Suppressor macrophage treated with lipopolysaccharide for 1 hour (primary cell): ENCODE results near the gene FRMD1.

Experiments
- DNase-seq, 3 donors: peaks; one replicate each; pipeline ENCODE4 v3.0.0-alpha.2; 2020 to 2022

FRMD1 gene

DNA sequence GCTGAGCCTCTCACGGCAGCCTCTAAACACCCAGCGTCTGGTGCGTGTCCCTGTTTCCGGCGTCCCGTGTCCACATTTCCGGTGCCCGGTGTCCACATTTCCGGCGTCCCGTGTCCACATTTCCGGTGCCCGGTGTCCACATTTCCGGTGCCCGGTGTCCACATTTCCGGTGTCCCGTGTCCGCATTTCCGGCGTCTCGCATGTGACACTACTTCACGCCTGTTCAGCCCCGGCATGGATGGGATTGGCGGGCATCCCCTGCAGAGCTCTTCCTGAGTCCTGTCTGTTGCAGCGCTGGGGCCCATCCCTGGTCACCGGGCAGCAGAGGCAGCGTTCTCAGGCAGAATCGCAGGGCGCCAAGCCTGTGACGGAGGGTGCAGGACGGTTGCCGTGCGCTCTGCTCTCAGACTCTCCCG, 3.2 kb downstream of the FRMD1 start:
- no peak for DNase-seq

DNA sequence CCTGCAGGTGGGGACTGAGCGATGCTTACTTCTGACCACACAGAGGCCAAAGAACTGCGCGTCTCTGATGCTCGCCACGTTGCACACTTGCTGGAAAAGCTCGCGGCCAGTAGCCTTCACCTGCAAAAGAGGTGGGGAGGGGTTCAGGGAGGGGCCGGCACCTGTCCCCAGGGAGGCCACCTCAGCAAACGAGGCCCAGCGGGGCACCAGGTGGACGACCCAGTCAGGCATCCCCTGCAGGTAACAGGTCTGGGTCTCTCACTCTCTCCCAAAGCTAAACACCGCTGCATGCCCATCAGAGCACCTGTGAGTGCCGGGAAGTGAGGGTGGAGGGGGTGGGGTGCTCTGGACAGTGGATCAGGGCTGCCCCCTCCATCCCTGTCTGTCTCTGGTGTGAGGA, 3.8 kb downstream of the FRMD1 start:
- no peak for DNase-seq

DNA sequence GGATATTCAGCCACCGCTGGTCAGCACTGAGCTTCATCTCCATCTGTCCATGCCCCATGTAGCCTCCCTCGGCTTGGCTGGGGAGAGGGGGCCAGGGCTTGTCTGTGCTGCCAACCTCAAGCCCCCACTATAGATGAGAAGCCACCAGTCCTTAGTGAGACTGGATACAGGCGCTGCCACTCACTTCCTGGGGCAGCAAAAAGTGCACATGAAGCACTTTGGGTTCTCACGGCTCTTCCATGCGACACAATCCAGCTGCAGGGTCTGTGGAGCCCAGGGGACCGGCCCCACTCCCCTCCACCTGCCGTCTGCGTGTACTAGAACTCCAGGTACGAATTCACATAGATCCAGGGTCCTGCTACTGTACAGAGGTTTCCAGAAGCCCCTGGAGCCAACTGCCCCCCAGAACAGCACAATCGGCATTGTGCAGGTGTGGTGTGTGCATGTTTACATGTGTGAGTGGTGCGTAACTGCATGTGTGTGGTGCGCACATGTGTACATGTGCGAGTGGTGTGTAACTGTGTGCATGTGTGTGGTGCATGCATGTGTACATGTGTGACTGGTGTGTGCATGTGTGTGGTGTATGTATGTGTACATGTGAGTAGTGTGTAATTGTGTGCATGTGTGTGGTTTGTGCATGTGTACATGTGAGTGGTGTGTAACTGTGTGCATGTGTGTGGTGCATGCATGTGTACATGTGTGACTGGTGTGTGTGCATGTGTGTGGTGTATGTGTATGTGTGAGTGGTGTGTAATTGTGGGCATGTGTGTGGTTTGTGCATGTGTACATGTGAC, 4.9 kb downstream of the FRMD1 start:
- DNase-seq: no peak

DNA sequence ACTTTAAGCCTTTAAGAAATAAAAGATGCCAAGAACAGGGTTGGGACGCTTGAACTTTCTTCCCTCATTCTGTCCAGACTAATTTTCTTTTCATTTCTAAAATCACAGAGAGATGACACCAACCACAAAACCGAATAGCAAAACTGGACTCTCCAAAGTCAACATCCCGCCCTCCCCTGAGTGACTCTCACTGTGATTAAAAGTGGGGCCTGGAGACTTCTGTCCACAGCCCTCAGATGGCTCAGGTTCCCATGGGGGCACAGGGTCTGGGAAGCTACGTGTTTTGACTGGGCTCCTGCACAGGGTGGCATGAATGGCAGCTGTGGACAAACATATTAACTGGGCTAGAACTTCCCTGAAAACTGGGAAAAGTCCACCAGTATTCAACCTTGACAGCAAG, 6.3 kb downstream of the FRMD1 start:
- no peak for DNase-seq

DNA sequence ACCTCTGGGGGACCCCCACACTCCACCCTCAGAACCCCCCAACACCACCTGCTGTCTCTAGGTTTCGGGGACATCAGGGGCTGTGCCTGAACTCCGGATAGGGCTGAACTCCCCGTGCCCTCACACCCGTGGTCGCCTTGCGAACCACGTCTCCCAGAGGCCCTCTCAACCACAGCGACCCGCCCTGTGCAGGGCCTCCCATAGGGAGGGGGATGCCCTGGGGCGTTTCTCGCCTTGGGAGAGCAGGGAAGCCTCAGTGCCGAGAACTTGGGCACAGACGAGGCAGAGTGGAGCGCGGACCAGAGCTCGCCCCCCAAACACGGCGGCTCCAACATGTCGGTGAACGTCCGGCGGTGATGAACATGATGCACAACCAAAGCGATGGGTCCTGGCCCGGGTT, 6.8 kb downstream of the FRMD1 start:
- DNase-seq: no peak

DNA sequence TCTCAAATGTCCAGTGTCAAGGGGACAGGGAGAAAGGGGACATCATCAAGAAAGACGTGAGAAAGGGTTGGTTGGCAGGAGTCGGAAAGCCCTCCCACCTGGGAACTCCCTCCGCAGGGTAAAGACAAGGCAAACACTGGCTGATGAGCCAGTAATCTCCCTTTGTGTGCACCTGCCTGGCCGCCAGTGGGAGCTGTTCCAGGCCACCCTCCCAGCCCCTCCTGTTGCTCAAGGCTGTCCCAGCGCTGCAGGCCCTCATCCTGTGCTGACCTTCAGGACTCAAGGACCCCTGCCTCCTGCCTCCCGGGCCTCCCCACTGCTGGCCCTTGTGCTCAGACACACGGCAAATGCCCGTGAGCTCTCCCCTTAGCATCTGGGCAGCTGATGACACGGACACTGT, 7.4 kb downstream of the FRMD1 start:
- DNase-seq: no peak

DNA sequence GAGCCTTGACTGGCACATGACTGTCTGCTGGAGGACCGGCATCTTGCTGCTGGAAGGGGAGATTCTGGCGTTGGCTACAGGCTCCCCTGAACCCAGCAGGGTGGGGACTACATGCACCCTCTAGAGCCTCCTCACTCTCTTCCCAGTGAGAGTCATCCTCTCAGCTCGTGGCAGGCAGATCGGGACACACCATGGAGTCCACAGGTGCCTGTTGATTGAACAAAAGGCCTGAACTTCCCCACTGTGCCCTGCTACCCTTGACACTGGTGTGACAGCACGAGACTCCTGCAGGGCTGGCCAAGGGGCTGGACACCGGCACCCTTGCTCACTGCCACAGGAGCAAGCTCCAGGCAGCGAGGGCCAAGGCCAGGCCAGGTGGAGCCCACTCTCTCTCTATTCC, 8.2 kb downstream of the FRMD1 start:
- DNase-seq: no peak

DNA sequence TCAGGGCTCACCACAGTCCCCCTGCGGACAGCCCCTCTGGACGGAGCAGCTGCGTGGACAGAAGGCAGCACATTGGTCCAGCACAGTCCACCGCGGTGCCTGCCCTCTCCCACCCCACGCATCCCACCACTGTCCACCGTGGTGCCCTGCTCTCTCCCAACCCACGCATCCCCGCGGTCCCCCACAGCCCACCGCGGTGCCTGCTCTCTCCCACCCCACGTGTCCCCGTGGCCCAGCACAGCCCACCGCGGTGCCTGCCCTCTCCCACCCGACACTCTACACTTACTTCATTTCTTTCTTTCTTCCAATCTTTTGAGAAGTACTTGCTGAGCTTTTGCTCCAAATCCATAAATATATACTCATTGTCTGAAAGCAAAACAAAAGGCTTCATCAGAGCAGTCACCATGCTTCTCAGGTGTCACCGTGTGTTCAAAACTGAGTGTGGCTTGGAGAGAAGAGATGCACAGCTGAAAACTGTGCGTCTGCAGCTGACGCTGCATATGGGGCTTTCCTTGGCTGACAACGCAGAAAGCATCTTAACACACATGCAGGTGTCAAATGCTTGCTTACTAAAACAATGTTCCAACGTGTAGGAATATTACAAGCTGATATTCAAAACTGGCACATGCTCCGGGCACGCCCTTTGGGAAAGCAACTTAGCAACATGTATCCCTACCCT, 11.8 kb downstream of the FRMD1 start:
- no peak for DNase-seq

DNA sequence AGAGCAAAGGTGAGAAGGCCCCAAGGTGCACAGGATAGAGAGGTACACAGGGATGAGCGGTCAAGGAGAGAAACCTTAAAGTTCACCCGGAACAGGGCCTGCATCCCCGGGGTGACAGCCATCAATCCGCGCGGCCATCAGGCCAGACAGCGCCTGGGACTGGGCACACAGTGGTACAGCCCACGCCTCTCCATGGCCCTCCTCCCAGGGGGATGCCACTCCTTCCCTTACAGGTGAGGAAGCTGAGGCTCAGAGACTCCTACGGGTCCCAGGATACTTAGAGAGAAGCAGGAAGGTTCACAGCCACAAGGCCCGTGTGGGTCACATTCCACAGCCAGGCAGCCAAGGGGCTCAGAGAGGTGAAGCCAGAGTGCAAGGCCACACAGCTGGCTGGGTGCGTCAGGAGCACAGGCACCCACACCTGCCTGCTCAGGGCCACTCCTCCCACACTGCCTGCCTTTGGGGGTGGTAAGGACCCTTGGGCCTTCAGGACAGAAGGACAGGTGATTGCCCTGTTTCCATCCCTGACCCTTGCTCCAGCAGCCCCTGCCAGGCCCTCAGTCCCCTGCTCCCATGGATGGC, 14.7 kb downstream of the FRMD1 start:
- DNase-seq: no peak

DNA sequence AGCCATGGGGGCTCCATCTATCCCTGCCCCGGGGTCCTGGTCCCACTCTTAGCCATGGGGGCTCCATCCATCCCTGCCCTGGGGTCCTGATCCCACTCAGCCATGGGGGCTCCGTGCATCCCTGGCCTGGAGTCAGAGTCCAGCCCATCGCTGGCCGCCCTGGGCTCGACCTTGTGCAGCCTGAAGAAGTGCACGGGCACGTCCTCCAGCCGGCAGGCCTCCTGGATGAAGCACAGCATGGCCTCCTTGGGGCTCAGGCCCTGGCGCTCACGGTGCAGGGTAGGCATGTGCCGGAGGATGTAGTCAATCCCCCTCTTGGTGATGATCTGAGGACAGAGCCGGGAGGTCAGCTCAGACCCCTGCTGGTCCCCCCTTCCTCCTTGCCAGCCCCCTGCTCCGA, 15.6 kb downstream of the FRMD1 start:
- no peak for DNase-seq

DNA sequence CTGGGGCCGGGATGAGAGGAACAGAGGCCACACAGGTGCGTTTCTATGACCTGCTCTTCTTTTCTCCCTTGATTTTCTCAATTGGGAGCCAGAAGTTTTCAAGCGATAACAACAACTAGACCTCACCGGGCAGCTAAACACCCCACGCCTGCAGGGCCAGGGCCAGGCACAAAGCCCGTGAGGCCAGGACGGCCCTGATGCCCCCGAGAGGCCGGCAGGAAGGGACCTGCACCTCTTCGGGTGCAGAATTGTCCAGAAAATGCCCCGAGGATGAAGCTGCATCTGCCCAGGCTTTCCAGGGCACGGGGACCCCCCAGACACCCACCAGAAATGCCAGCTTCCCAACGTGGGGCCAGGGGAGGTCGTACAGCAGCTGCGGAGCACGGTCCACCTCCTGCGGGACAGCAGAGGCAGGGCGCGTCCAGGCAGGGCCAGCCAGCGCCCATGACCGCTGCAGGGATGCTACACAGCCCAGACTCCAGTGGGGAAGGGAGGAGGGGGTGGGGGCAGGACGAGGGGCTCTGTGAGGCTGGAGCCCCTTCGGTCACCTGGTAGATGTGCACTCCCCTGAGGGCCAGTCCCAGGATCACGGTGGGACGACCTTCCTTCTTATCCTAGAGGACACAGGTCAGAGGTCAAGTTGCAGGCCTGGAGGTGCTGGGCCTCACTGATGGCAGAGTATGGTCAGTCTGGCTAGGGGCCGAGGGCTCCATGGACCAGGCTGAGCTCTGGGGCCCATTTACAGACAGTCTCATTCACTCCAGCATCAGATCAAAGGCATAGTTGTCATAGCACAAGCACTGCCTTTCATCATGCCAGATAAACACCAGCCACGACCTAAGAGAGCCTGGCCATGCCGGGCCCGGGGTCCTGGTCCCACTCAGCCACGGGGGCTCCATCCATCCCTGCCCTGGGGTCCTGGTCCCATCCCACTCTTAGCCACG, 16.4 kb downstream of the FRMD1 start:
- DNase-seq: no peak

DNA sequence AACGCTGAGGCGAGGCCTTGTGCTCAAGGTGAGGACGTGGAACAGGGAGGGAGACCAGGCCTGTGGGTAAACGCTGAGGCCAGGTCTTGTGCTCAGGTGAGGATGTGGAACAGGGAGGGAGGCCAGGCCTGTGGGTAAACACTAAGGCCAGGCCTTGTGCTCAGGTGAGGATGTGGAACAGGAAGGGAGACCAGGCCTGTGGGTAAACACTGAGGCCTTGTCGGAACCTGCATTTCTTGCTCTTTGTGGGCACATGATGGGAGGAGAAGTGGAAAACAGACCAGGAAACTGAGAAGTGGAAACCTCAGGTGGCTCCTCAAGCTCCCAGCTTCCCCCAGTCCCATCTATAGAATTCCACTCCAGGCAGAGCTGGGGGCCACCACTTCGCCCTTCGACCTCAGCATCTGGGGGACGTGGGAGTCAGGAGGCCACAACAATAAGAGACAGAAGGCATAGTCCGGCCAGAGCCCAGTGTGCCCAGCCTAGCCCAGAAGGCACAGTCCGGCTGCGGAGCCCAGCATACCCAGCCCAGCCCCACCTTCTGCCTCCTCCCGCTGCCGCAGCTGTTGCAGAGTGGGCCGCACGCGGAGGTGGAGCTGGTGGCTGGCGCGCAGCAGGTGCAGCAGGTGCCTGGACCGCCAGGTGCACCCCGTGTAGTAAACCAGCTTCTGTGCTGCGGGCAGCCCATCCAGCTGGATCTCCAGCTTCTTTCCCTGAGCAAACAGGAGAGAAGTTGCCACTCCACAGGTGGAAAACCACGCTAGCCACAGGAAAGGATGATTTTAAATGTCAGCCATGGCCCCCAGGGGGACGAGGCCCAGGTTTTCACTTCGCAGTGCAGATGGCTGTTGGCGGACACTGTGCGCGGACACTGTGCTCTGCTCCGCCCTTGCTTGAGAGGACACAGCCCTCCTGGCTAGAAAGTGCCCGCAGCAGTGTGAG, 17.5 kb downstream of the FRMD1 start:
- DNase-seq: no peak

DNA sequence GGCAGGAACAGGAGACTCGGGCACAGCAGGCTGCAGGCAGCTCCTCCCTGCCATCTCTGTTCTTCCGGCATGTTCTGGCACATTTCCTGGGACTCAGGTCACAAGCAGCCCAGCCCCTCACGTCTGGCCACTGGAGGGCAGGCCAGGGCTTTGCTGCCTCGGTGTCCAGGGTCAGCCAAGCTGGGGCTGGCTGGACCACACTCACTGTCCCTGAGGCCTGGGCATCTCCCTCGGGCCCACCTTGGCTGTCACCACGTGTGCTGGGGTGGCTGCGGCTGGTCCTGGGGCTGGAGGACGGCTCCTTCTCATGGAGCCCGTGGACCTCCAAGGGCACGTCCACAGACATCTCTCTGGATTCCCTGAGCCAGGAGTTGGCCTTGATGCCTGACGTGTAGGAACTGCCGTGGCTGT, 18.5 kb downstream of the FRMD1 start:
- no peak for DNase-seq

DNA sequence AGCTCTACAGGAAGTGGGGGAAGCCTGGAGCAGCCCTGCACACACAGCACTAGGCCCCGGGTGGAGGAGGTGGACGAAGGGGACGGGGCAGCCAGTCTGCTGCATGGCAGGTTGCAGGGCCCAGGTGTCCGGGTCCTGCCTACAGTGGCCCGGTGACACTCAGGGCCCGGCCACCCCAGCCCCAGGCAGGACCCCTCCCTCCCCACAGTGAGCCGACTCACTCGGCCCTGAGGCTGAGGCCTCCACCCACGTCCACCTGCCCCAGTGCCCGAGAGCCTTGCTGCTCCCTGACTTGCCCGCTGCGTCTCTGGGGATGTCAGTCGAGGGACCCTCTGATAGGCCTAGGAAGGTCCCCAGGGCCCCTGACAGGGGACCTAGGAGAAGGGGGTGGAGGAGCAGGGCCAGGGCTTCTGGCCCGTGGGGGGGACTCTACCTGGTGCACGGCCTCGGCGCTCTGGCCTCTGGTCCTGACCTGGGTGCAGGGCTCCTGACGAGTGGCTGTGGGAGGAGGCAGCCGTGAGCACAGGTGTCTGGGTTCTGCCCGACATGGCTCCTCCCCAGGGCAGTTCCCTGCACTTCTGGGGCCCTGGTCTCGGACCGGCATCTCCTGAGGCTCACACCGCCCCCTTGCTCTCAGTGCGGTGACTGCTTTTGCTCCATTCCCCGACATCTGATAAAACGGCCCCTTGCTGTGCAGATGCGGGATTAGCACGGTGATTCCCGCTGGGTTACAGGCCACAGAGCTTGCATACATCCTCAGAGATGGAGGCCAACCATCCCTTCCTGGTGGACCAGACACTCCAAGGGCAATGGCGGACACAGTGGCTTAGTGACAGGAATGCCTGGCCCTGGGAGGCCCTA, 20.1 kb downstream of the FRMD1 start:
- no peak for DNase-seq

DNA sequence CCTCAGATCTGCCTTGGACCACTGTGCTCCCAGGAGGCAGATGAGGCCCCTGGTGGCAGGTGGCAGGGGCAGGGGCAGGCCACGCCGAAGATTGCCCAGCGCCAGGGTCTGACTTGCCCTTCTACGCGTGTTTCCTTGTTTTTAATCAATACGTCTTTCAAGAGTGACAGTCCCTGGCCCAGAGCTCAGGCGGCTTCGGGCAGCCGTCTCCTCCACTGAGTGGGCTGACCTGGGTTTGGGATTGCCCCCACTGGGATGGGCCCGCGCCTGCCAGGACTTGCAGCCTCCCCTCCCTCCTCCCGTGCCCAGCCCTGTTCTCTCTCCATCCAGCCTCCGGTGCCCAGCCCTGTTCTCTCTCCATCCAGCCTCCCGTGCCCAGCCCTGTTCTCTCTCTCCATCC, 21.2 kb downstream of the FRMD1 start:
- DNase-seq: no peak

DNA sequence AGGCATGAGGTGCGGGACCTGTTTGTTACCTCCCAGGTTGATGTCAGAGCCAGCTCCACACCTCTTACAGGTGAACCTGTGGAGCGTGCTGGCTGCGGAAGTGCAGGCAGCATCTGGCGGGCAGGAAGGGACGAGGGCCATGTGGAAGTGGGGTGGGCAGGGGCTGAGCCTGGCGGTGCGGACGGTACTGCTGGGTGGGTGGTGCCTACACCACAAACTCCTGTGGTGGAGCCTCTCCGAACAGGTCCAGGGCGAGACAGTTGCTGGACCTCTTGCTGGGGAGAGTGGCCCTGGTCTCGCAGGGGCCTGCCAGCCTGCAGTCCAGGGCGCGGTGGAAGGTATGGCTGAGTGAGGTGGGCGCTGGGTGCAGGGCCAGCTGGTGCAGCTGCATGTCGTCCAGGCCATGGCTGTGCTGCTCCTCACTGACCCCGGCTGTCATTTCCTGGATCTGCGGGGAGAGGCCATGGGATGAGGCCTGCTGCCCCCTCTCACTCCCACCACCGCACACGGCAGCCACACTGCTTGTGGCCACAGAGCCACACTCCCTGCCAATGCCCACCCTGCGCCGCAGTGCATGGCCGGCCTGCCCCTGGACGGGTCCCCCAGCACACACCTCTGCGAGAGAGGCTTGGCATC, 22.0 kb downstream of the FRMD1 start:
- no peak for DNase-seq

DNA sequence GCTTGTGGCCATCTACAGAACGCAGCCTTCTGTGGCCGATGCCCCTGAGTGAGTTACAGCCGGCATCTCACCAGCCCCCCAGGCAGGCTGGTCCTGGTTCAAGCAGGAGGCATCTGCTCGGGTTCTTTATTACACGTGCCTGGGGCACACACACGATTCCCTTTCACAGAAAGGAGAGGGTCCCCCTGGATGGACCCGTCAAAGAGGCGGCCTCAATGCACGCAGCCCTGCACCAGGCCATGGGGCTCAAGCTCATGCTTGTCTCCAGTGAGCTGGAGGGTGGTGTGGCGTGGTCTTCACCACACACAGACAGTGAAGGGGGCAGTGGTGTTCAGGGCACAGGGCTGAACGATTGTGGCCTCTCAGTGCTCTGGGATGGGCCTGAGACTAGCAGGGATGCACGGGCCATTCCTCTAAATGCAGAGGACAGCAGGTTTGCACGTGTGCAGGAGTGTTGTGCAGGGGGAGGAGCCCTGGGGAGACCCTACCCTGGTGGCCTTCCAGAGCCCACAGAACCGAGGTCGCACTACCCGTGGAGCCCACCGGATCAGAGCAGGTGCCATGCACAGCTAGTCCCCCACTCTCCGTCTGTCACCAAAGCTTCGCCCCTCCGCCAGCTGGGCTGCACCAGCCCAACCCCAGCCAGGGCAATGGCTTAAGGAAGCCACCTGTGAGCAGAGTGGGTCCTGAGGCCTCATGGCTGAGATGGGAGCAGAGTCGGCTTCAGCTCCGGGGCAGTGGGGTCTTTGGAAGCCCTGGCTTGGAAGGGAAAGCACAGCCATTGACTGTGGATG, 23.1 kb downstream of the FRMD1 start:
- no peak for DNase-seq

DNA sequence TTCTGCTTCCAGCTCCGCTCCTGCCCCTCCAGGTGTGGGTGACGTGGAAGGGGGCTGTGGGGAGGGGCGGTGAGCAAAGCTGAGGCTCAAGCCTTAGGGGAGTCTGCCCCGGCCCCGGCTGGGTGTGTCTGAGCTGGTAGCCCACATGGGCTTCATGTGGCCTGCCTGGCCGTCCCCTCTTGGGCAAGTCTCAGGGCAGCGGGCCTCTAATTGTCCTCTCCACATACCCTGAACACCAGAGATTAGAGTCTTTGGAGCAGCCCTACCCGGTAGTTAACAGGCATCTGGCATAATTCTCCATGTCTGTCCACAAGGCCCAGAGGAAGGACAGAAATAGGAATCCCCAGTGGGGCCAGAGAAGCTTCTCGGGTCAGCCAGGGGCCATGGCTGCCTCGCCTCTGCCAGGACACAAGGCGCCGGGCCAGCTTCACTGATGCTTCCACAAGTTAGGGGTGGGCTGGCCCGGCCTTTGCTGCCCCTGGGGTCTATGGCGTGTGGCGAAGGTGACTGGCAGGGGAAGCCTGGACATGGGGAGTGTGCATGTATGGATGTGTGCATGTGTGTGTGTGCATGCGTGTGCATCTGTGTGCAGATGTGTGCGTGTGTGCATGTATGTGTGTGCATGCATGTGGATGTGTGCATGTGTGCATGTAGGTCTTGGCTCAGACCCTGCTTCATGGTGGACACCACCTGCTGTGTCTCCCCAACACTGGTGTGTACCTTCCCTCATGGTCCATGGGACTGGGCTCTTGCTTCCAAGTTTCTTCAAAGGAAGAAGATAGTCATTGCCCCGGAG, 24.0 kb downstream of the FRMD1 start:
- DNase-seq: no peak
